Measurements from ENCODE around the gene ADCY3. TPM values are rescaled to one million over a fixed set of nuclear protein-coding genes. Genes with fewer than 3 reads are reported as not detected.

The ADCY3 gene
- 71.3 and 75.6 TPM in 2 replicates for total RNA-seq (2022)
- Bru-seq, nascent RNA, result percentile 61 among the genes with signal in this experiment
- BruChase-seq, experiment 1, labeled RNA remaining after a 2-hour chase, result percentile 62 among the genes with signal in this experiment
- percentile 68 among the genes with signal in this experiment for BruChase-seq, experiment 2, labeled RNA remaining after a 6-hour chase
- long read RNA-seq, partial matches to known transcripts, result 21 of 53 reads
- long read RNA-seq, other reads (novel, unspliced or antisense), result 32 of 53 reads

DNA sequence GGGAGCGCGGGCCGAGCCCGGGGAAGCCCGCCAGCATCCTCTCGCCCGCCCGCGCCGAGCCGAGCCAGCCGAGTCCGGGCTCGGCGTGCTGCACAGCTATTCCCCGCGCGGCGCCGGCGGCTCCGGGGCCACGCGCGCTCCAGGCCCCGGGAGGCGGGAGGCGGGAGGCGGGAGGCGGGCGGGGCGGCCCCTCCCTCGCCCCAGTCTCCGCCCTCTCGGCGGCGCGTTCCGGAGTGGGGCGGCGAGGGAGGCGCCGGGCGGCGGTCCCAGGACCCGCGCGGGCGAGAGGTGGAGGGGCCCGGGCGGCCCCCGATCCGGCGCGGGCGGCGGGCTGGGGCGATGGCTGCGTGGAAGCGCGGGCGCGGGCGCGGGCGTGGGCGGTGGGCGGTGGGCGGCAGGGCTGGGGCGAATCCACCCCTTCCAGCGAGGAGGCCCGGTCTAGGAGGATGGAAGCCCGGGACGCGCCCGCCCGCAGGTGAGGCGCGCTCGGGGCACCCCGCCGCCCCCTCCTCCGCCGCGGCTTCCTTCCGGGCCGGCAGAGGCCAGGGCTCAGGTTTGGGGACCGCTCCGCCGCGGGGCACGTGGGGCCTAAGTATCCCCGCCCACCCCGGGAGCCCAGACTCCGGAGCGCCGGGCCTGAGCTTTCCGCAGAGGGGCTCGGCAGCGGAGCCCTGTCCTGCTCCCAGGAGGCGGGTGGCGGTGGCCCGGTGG lies at the start of gene ADCY3:
Gene ADCY3 (minus strand): TSS at position 140 of the 711 bp plus-strand sequence. CDS start 1,250 bp downstream, outside the sequence.
- Mint-ChIP-seq H3K36me3 (ENCODE audit: insufficient read depth, unreplicated experiment) (peaks cover 7% of the 10 kb centered on the region), H3K27me3 (ENCODE audit: insufficient read depth, unreplicated experiment) (no peaks in the 10 kb centered on the region), H3K4me1 (ENCODE audit: low read depth, unreplicated experiment) (peaks cover 18% of the 10 kb centered on the region), H3K4me3 (ENCODE audit: unreplicated experiment) (peak within 1 kb of the TSS; percentile 89), H3K27ac (ENCODE audit: unreplicated experiment) (no peak within 1 kb of the TSS), H3K9me3 (ENCODE audit: unreplicated experiment) (no peaks in the 10 kb centered on the region)
- TF ChIP-seq, protein P1, sequence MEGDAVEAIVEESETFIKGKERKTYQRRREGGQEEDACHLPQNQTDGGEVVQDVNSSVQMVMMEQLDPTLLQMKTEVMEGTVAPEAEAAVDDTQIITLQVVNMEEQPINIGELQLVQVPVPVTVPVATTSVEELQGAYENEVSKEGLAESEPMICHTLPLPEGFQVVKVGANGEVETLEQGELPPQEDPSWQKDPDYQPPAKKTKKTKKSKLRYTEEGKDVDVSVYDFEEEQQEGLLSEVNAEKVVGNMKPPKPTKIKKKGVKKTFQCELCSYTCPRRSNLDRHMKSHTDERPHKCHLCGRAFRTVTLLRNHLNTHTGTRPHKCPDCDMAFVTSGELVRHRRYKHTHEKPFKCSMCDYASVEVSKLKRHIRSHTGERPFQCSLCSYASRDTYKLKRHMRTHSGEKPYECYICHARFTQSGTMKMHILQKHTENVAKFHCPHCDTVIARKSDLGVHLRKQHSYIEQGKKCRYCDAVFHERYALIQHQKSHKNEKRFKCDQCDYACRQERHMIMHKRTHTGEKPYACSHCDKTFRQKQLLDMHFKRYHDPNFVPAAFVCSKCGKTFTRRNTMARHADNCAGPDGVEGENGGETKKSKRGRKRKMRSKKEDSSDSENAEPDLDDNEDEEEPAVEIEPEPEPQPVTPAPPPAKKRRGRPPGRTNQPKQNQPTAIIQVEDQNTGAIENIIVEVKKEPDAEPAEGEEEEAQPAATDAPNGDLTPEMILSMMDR (IDR thresholded peaks at IDR 0.05; ENCODE audit: insufficient read depth in 1 of 2, low read depth in 1 of 2, low read length in 1 of 2, severe bottlenecking in 1 of 2, unreplicated experiment in 1 of 2), result no peak
- no peaks in the 10 kb centered on the region for H3K9me3 ChIP-seq
- CTCF ChIA-PET, result interaction anchor here (2.1 kb wide), 1 partner anchor 90 kb away, joined by 7 read pairs; no protein-coding TSS in a partner anchor
- no peaks in the 10 kb centered on the region; the same call in 1 of the 2 replicates for H3K36me3 ChIP-seq (ENCODE audit: control insufficient read depth, insufficient read depth, low read length)
- POLR2A ChIA-PET, result interaction anchor here (0.6 kb wide), 1 partner anchor 248 kb away, joined by 7 read pairs; the partner anchor contains the start of gene POMC
- H3K27me3 ChIP-seq (replicated peaks; ENCODE audit: control insufficient read depth, insufficient read depth, low read length), result no peaks in the 10 kb centered on the region
- no TSS peak for BruUV-seq (replicated peaks)
- peak; percentile 60 to 65 for DNase-seq
- peaks cover 6% of the 10 kb centered on the region; the same call in 1 of the 2 replicates for H3K4me1 ChIP-seq
- H3K4me3 ChIP-seq (ENCODE audit: low read depth, low read length), result peak within 1 kb of the TSS; percentile 66
- intact Hi-C loops (cut with micrococcal nuclease; ENCODE audit: unreplicated experiment), result loop anchor here (2.0 to 10.0 kb wide), 2 partner anchors 53 to 505 kb away; no protein-coding TSS in a partner anchor

DNA sequence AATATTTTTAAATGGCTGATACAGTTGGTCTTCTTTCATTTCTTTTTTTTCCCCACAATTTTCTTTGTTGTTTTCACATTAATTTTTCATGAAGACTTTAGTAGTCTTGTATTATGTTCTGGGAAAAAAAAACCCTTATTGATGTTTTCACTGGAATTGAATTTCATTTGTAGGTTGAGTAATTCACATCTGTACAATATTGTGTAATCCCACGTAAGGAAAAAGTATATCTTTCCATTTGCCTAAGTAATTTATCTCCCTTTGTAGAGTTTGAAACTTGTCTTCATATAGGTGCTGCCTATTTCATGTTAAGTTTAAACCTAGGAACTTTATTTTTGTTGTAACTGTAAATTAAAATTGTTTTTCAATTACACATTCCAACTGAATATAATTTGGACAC lies 49.7 kb upstream of the ADCY3 start:
- TF ChIP-seq, protein P1 (IDR thresholded peaks at IDR 0.05; ENCODE audit: insufficient read depth in 1 of 2, low read depth in 1 of 2, low read length in 1 of 2, severe bottlenecking in 1 of 2, unreplicated experiment in 1 of 2), result no peak
- no peaks in the 10 kb centered on the region for H3K9me3 ChIP-seq
- Mint-ChIP-seq H3K4me1 (ENCODE audit: low read depth, unreplicated experiment) (no peaks in the 10 kb centered on the region), H3K27me3 (ENCODE audit: insufficient read depth, unreplicated experiment) (no peaks in the 10 kb centered on the region), H3K9me3 (ENCODE audit: unreplicated experiment) (no peaks in the 10 kb centered on the region), H3K4me3 (ENCODE audit: unreplicated experiment) (no peak overlapping the region), H3K27ac (ENCODE audit: unreplicated experiment) (no peak overlapping the region), H3K36me3 (ENCODE audit: insufficient read depth, unreplicated experiment) (peaks cover 19% of the 10 kb centered on the region)
- no peaks in the 10 kb centered on the region for H3K4me1 ChIP-seq
- no peak for DNase-seq
- H3K27me3 ChIP-seq (replicated peaks; ENCODE audit: control insufficient read depth, insufficient read depth, low read length), result no peaks in the 10 kb centered on the region
- ChIA-PET POLR2A (interaction anchor here (0.6 kb wide), 1 partner anchor 14 kb away, joined by 4 read pairs; no protein-coding TSS in a partner anchor), CTCF (interaction anchor here (0.7 kb wide), 1 partner anchor 377 kb away, joined by 6 read pairs; no protein-coding TSS in a partner anchor)
- H3K4me3 ChIP-seq (ENCODE audit: low read depth, low read length), result no peak overlapping the region
- no TSS peak for BruUV-seq (replicated peaks)
- intact Hi-C loops (cut with micrococcal nuclease; ENCODE audit: unreplicated experiment), result no loop called here
- H3K36me3 ChIP-seq (ENCODE audit: control insufficient read depth, insufficient read depth, low read length), result no peaks in the 10 kb centered on the region

DNA sequence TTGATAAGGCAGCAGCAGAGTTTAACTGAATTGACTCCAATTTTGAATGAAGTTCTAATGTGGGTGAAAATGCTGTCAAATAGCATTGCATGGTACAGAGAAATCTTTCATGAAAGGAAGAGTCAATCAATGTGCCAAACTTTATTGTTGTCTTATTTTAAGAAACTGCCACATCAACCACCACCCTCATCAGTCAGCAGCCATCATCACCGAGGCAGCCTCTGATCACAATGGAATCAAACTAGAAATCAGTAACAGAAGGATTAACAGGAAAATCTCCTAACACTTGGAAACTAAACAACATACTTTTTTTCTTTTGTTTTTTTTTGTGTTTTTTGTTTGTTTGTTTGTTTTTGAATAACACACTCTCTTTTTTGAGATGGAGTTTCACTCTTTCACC lies 41.9 kb upstream of the ADCY3 start:
- BruUV-seq (replicated peaks), result no TSS peak
- H3K4me1 ChIP-seq, result no peaks in the 10 kb centered on the region
- Mint-ChIP-seq H3K4me1 (ENCODE audit: low read depth, unreplicated experiment) (no peaks in the 10 kb centered on the region), H3K36me3 (ENCODE audit: insufficient read depth, unreplicated experiment) (peaks cover 12% of the 10 kb centered on the region), H3K27me3 (ENCODE audit: insufficient read depth, unreplicated experiment) (no peaks in the 10 kb centered on the region), H3K27ac (ENCODE audit: unreplicated experiment) (no peak overlapping the region), H3K9me3 (ENCODE audit: unreplicated experiment) (no peaks in the 10 kb centered on the region), H3K4me3 (ENCODE audit: unreplicated experiment) (no peak overlapping the region)
- no peak for DNase-seq
- intact Hi-C loops (cut with micrococcal nuclease; ENCODE audit: unreplicated experiment), result no loop called here
- no peaks in the 10 kb centered on the region for H3K9me3 ChIP-seq
- TF ChIP-seq, protein P1 (IDR thresholded peaks at IDR 0.05; ENCODE audit: insufficient read depth in 1 of 2, low read depth in 1 of 2, low read length in 1 of 2, severe bottlenecking in 1 of 2, unreplicated experiment in 1 of 2), result no peak
- no peaks in the 10 kb centered on the region for H3K36me3 ChIP-seq (ENCODE audit: control insufficient read depth, insufficient read depth, low read length)
- H3K4me3 ChIP-seq (ENCODE audit: low read depth, low read length), result no peak overlapping the region
- H3K27me3 ChIP-seq (replicated peaks; ENCODE audit: control insufficient read depth, insufficient read depth, low read length), result no peaks in the 10 kb centered on the region
- CTCF ChIA-PET, result no interaction called here
- POLR2A ChIA-PET, result interaction anchor here (0.7 kb wide), 1 partner anchor 9 kb away, joined by 3 read pairs; no protein-coding TSS in a partner anchor
